Neuronal stem cell (in vitro differentiated cells): ENCODE measurements around the gene KBTBD13.
A peak's percentile ranks its signal among the peaks of the same experiment; 100 is the strongest.

Experiments
- DNase-seq: peaks from one replicate; pipeline ENCODE4 v3.0.0-alpha.2; 2013; ENCODE audit warnings: low spot score
- H2AFZ ChIP-seq: one replicate; pipeline ENCODE4 v1.6.1; 2013; ENCODE audit warnings: mild to moderate bottlenecking, low read length, inconsistent platforms
- H2AK5ac ChIP-seq: 2 replicates; pipeline ENCODE4 v1.6.1; 2013; ENCODE audit warnings: low read depth, mild to moderate bottlenecking, inconsistent platforms, low read length, moderate library complexity, mixed read lengths
- H2BK120ac ChIP-seq: 2 replicates; pipeline ENCODE4 v1.6.1; 2013; ENCODE audit warnings: low read depth, mild to moderate bottlenecking, inconsistent platforms, low read length, moderate library complexity, mixed read lengths
- H2BK12ac ChIP-seq: one replicate; pipeline ENCODE4 v1.6.1; 2013; ENCODE audit warnings: low read length, inconsistent platforms
- H2BK15ac ChIP-seq: 2 replicates; pipeline ENCODE4 v1.6.1; 2013; ENCODE audit warnings: mild to moderate bottlenecking, low read length, inconsistent platforms, mixed read lengths
- H2BK5ac ChIP-seq: one replicate; pipeline ENCODE4 v1.6.1; 2013; ENCODE audit warnings: inconsistent platforms, mild to moderate bottlenecking, low read length, moderate library complexity
- H3K14ac ChIP-seq: one replicate; pipeline ENCODE4 v1.6.1; 2013; ENCODE audit warnings: low read length, inconsistent platforms
- H3K18ac ChIP-seq: 2 replicates; pipeline ENCODE4 v1.6.1; 2013; ENCODE audit warnings: low read length, inconsistent platforms
- H3K23ac ChIP-seq: 2 replicates; pipeline ENCODE4 v1.6.1; 2013; ENCODE audit warnings: low read depth, mild to moderate bottlenecking, mixed read lengths, low read length, inconsistent platforms; ENCODE audit not compliant: poor library complexity
- H3K27ac ChIP-seq: replicated peaks from 3 replicates; pipeline ENCODE4 v1.5.1; 2013; ENCODE audit warnings: low read length, inconsistent platforms
- H3K27me3 ChIP-seq, 3 experiments: 2 replicates each; pipeline ENCODE4 v1.6.1; 2013; ENCODE audit warnings: low read length in 3 of 3, mild to moderate bottlenecking in 2 of 3, inconsistent platforms in 1 of 3, low read depth in 1 of 3, mixed read lengths in 1 of 3, moderate library complexity in 1 of 3; ENCODE audit not compliant: control insufficient read depth in 3 of 3, insufficient read depth in 3 of 3
- H3K36me3 ChIP-seq, 2 donors: replicated peaks in 1 of 2; 2 replicates each; pipeline ENCODE4 v1.6.1; 2013; ENCODE audit warnings: low read length in 2 of 2; ENCODE audit not compliant: control insufficient read depth in 2 of 2, insufficient read depth in 2 of 2
- H3K4ac ChIP-seq: 2 replicates; pipeline ENCODE4 v1.6.1; 2013; ENCODE audit warnings: inconsistent platforms, mild to moderate bottlenecking, low read length, moderate library complexity
- H3K4me1 ChIP-seq, 2 donors: 1 replicate in 1 of 2; 2 replicates in 1 of 2; pipeline ENCODE4 v1.6.1; 2013; ENCODE audit warnings: low read length in 2 of 2, low read depth in 1 of 2; ENCODE audit not compliant: control insufficient read depth in 2 of 2, insufficient read depth in 1 of 2
- H3K4me2 ChIP-seq: one replicate; pipeline ENCODE4 v1.6.1; 2013; ENCODE audit warnings: mild to moderate bottlenecking, low read length, inconsistent platforms; ENCODE audit not compliant: insufficient read depth, poor library complexity, severe bottlenecking
- H3K4me3 ChIP-seq, 2 donors: 2 replicates each; pipeline ENCODE4 v1.5.1; 2013; ENCODE audit warnings: low read length in 2 of 2, mild to moderate bottlenecking in 2 of 2, inconsistent platforms in 1 of 2, moderate library complexity in 1 of 2
- H3K79me1 ChIP-seq: one replicate; pipeline ENCODE4 v1.6.1; 2013; ENCODE audit warnings: low read depth, mild to moderate bottlenecking, inconsistent platforms, low read length, moderate library complexity
- H3K9ac ChIP-seq: one replicate; pipeline ENCODE4 v1.6.1; 2013; ENCODE audit warnings: mild to moderate bottlenecking, low read depth, low read length, inconsistent platforms; ENCODE audit not compliant: poor library complexity
- H3K9me3 ChIP-seq, 2 donors: replicated peaks in 1 of 2; 2 replicates each; pipeline versions ENCODE3 to v1.6.1; 2013; ENCODE audit warnings: low read length in 2 of 2, mild to moderate bottlenecking in 2 of 2, inconsistent platforms in 1 of 2, low read depth in 1 of 2, mixed read lengths in 1 of 2, moderate library complexity in 1 of 2; ENCODE audit not compliant: control insufficient read depth in 2 of 2, insufficient read depth in 1 of 2
- H4K8ac ChIP-seq: one replicate; pipeline ENCODE4 v1.6.1; 2013; ENCODE audit warnings: low read depth, mild to moderate bottlenecking, inconsistent platforms, low read length, moderate library complexity
- H4K91ac ChIP-seq: one replicate; pipeline ENCODE4 v1.6.1; 2013; ENCODE audit warnings: low read length, low read depth, mild to moderate bottlenecking, inconsistent platforms; ENCODE audit not compliant: poor library complexity
- WGBS, 2 donors: extraction: QIAGEN DNeasy Blood & Tissue Kit; methylation state at CpG; one replicate each; pipeline ENCODE4 v1.1.7; 2013; ENCODE audit warnings: missing lambda C conversion rate in 2 of 2, mixed read lengths in 1 of 2; ENCODE audit not compliant: insufficient read length in 2 of 2, insufficient replicate concordance in 1 of 2; ENCODE audit errors: extremely low coverage in 2 of 2; 5-methylcytosine and 5-hydroxymethylcytosine counted together

KBTBD13 gene

DNA sequence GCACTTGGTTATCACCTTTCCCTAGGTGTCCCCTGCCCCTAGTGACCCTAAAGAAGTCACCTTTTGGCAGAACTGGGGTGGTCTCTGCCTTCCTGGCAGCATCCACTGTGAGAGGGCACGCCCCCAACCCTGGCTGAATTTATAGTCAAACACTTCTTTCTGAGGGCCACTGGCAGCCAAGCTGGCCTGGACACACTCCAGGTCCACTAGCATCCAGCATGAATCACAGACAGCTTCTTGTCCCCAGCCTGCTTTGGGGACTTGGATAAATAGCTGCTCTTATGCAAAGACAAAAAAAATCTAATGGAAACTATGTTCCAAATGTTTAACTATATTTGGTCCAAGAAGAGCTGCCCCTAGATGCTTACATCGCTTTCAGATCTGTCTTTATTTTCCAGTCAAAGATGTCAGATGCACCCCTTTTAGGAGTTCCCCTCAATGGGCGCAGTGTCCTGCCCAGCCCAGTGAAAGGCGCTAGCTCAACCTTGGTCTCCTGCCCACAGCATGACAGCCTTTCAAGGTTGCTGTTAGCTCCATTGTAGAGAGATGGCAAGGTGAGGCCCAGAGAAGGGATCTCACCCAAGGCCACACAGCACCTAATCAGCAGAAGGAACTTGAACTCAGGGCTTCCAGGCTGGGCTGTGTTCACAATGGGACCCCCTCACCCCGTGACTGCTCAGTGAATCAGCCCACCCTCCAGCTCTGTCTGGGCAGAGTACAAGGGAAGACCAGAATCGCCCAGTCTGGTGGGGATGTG lies 15.7 kb upstream of the KBTBD13 start:
- H2BK15ac ChIP-seq: peak overlapping the region; percentile 50
- H3K9me3 ChIP-seq: peaks cover 0 to 2% of the 10 kb centered on the region in 2 donors
- no peak for DNase-seq
- no peak overlapping the region for H3K27ac ChIP-seq
- H2AFZ ChIP-seq: no peak overlapping the region
- H3K9ac ChIP-seq: no peak overlapping the region
- H3K27me3 ChIP-seq: peaks cover 0 to 12% (median 0%) of the 10 kb centered on the region in 3 experiments
- H3K4ac ChIP-seq: no peak overlapping the region
- H2BK120ac ChIP-seq: no peak overlapping the region
- H4K8ac ChIP-seq: no peak overlapping the region
- H3K4me2 ChIP-seq: no peak overlapping the region
- H3K14ac ChIP-seq: no peak overlapping the region
- no peak overlapping the region for H3K18ac ChIP-seq
- H3K36me3 ChIP-seq: no peaks in the 10 kb centered on the region
- H3K4me1 ChIP-seq: peaks cover 7 to 10% of the 10 kb centered on the region in 2 donors
- H4K91ac ChIP-seq: no peak overlapping the region
- no peak overlapping the region for H2BK12ac ChIP-seq
- H2BK5ac ChIP-seq: peak overlapping the region; percentile 55
- H3K23ac ChIP-seq: no peak overlapping the region
- WGBS, 2 donors: no CpG with 5 or more reads among the region's 6 CpGs
- H2AK5ac ChIP-seq: no peak overlapping the region
- no peaks in the 10 kb centered on the region for H3K79me1 ChIP-seq
- H3K4me3 ChIP-seq: peak overlapping the region in 1 of 2 donors; percentile 15

DNA sequence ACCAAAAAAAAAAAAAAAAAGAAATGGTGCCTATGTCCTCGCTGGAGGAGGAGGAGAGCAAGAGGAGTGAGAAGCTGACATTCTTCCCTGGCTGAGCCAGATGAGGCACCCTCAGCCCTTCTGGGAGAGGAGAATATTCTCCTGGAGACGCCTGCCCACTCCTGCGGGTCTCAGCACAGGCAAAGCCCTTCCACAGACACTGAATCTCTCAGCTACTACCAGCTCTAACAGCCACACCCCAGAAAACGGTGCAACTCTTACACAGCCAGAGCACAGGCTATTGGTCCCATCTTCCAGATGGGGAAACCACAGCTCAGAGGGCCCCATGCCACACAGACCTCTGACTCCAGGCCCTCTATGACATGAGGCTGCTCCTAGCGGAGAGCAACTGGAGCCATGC lies 14.5 kb upstream of the KBTBD13 start:
- Histone ChIP-seq H3K4me2 (no peak overlapping the region), H2BK15ac (no peak overlapping the region), H3K36me3 (no peaks in the 10 kb centered on the region), H3K27me3 (peaks cover 0 to 19% (median 0%) of the 10 kb centered on the region in 3 experiments), H4K91ac (no peak overlapping the region), H3K27ac (no peak overlapping the region), H2BK12ac (no peak overlapping the region), H3K4me3 (no peak overlapping the region), H2AK5ac (no peak overlapping the region), H3K4me1 (peaks cover 8 to 15% of the 10 kb centered on the region in 2 donors), H2AFZ (no peak overlapping the region), H2BK120ac (no peak overlapping the region), H3K18ac (peak overlapping the region; percentile 32), H4K8ac (no peak overlapping the region), H3K4ac (no peak overlapping the region), H3K9ac (no peak overlapping the region), H3K79me1 (no peaks in the 10 kb centered on the region), H3K23ac (no peak overlapping the region), H3K14ac (no peak overlapping the region), H3K9me3 (peaks cover 0 to 2% of the 10 kb centered on the region in 2 donors), H2BK5ac (no peak overlapping the region)
- no peak for DNase-seq
- no CpG with 5 or more reads among the region's 5 CpGs for WGBS, 2 donors

DNA sequence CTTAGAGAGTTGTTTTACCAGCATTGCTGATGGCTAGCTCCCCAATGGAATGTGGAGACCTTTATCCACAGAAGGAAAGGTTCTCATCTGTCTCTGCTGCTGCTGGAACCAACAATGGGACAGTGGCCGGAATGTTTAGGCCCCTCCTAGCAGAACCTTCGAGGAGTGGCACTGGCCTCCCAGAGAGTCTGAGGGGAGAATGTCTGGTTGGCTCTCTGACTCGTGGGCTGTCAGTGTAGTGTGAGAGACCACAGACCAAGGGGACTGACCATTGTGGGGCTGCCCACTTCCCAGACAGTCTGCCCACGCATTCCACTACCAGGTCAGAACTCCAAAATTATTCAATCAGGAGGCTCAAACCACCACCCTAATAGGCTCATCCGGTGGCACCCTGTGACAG lies 13.8 kb upstream of the KBTBD13 start:
- Histone ChIP-seq H3K9ac (no peak overlapping the region), H2AFZ (no peak overlapping the region), H2BK120ac (no peak overlapping the region), H3K36me3 (no peaks in the 10 kb centered on the region), H2BK15ac (no peak overlapping the region), H3K9me3 (peaks cover 0 to 2% of the 10 kb centered on the region in 2 donors), H3K23ac (no peak overlapping the region), H3K27ac (no peak overlapping the region), H3K4me1 (peaks cover 8 to 20% of the 10 kb centered on the region in 2 donors), H2BK5ac (no peak overlapping the region), H3K27me3 (peaks cover 0 to 26% (median 0%) of the 10 kb centered on the region in 3 experiments), H3K4me2 (no peak overlapping the region), H2BK12ac (no peak overlapping the region), H3K14ac (peak overlapping the region; percentile 58), H4K8ac (no peak overlapping the region), H3K18ac (peak overlapping the region; percentile 11), H3K79me1 (no peaks in the 10 kb centered on the region), H3K4me3 (no peak overlapping the region), H4K91ac (no peak overlapping the region), H3K4ac (no peak overlapping the region), H2AK5ac (no peak overlapping the region)
- WGBS, 2 donors: no CpG with 5 or more reads among the region's 5 CpGs
- DNase-seq: no peak

DNA sequence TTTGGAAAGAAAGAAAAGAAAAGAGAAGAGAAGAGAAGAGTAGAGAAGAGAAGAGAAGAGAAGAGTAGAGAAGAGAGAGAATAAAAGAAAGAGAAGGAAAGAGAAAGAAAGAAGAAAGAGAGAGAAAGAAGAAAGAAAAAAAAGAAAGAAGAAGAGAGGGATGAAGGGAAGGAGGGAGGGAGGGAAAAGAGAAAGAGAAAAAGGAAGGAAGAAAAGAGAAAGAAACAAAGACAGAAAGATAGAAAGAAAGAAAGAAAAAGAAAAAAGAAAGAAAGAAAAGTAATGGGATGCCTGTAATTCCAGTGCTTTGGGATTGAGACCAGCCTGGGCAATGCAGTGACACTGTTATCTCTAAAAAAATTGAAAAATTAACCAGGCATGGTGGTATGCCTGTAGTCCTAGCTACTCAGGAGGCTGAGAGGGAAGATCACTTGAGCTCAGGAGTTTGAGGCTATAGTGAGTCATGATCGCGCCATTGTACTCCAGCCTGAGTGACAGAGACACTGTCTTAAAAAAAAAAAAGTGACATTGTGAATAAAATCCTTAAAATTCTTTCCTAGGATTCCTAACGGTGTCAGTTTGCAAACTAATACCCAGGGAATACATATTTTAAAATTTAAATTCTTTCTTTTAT lies 10.4 kb upstream of the KBTBD13 start:
- H2BK120ac ChIP-seq: no peak overlapping the region
- H3K27ac ChIP-seq: no peak overlapping the region
- no peak overlapping the region for H3K4ac ChIP-seq
- H3K9me3 ChIP-seq: no peaks in the 10 kb centered on the region
- H4K8ac ChIP-seq: no peak overlapping the region
- DNase-seq: no peak
- no peak overlapping the region for H3K4me2 ChIP-seq
- H3K4me1 ChIP-seq: peaks cover 8 to 24% of the 10 kb centered on the region in 2 donors
- H2BK15ac ChIP-seq: no peak overlapping the region
- no peak overlapping the region for H3K14ac ChIP-seq
- no peak overlapping the region for H3K9ac ChIP-seq
- no peak overlapping the region for H2BK12ac ChIP-seq
- H3K18ac ChIP-seq: no peak overlapping the region
- H3K23ac ChIP-seq: no peak overlapping the region
- no CpG with 5 or more reads among the region's 3 CpGs for WGBS, 2 donors
- peaks cover 0 to 51% (median 0%) of the 10 kb centered on the region in 3 experiments for H3K27me3 ChIP-seq
- H2AFZ ChIP-seq: no peak overlapping the region
- H3K4me3 ChIP-seq: no peak overlapping the region
- H2AK5ac ChIP-seq: no peak overlapping the region
- H2BK5ac ChIP-seq: no peak overlapping the region
- H4K91ac ChIP-seq: no peak overlapping the region
- no peaks in the 10 kb centered on the region for H3K36me3 ChIP-seq
- H3K79me1 ChIP-seq: no peaks in the 10 kb centered on the region
